OCI-LY7 (cell line): Measurements from ENCODE around the gene BCAP29. TPM values are rescaled to one million over a fixed set of nuclear protein-coding genes. Genes with fewer than 3 reads are reported as not detected.

ENCODE experiments used
- BruUV-seq: library from RNA; stranded (reverse); fragments of 400-500 nt; replicated peaks from 2 replicates; lab custom pipeline; 2021; lab: Mats Ljungman, UMichigan
- CTCF ChIA-PET: fragments of 300-600 bp; sonication (Branson Sonifier 250); formaldehyde crosslinking; loops from one replicate; lab custom pipeline; 2022; ENCODE audit warnings: antibody characterized with exemption; ENCODE audit not compliant: unreplicated experiment; lab: Charles Lee
- POLR2A ChIA-PET: fragments of 300-600 bp; sonication (Branson Sonifier 250); formaldehyde crosslinking; loops from one replicate; lab custom pipeline; 2022; ENCODE audit warnings: antibody characterized with exemption; lab: Charles Lee
- DNase-seq: peaks from one replicate; pipeline ENCODE4 v3.0.0-alpha.2; 2015; ENCODE audit warnings: low spot score
- H2AFZ ChIP-seq: fragments of 200-600 bp; sonication (generic), shearing (Covaris generic); 2 replicates; pipeline ENCODE4 v1.6.1; 2014; ENCODE audit warnings: mild to moderate bottlenecking, antibody characterized with exemption, low read length, moderate library complexity
- H3K27ac ChIP-seq: fragments of 200-600 bp; sonication (generic); 2 replicates; pipeline ENCODE4 v1.5.1; 2014; ENCODE audit warnings: mixed run types, low read depth, mild to moderate bottlenecking, moderate library complexity, low read length, inconsistent platforms; ENCODE audit not compliant: poor library complexity, severe bottlenecking
- H3K36me3 ChIP-seq: fragments of 200-600 bp; sonication (generic); 2 replicates; pipeline ENCODE4 v1.6.1; 2014; ENCODE audit warnings: mild to moderate bottlenecking, antibody characterized with exemption, low read length, moderate library complexity, mixed read lengths; ENCODE audit not compliant: insufficient read depth
- H3K4me1 ChIP-seq: fragments of 200-600 bp; sonication (generic); 2 replicates; pipeline ENCODE4 v1.5.1; 2014; ENCODE audit warnings: mild to moderate bottlenecking, low read length; ENCODE audit not compliant: insufficient read depth, poor library complexity, severe bottlenecking
- H3K4me2 ChIP-seq: fragments of 200-600 bp; sonication (generic); 2 replicates; pipeline ENCODE4 v1.6.1; 2014; ENCODE audit warnings: mild to moderate bottlenecking, low read length
- H3K4me3 ChIP-seq: fragments of 200-600 bp; sonication (generic); 2 replicates; pipeline ENCODE4 v1.5.1; 2014; ENCODE audit warnings: mild to moderate bottlenecking, low read depth, low read length; ENCODE audit not compliant: poor library complexity, severe bottlenecking
- H3K79me2 ChIP-seq: fragments of 200-600 bp; sonication (generic); 2 replicates; pipeline ENCODE4 v1.6.1; 2016; ENCODE audit warnings: low read depth, mild to moderate bottlenecking, low read length, moderate library complexity, mixed read lengths; ENCODE audit not compliant: insufficient read depth
- H3K9me2 ChIP-seq: fragments of 200-600 bp; sonication (generic); 2 replicates; pipeline ENCODE4 v1.6.1; 2016; ENCODE audit warnings: mild to moderate bottlenecking, low read length, mixed read lengths; ENCODE audit not compliant: insufficient read depth
- H3K9me3 ChIP-seq: fragments of 200-600 bp; sonication (generic); 2 replicates; pipeline ENCODE4 v1.6.1; 2014; ENCODE audit warnings: mild to moderate bottlenecking, mixed run types, low read length, mixed read lengths
- H4K20me1 ChIP-seq: fragments of 200-600 bp; sonication (generic); 2 replicates; pipeline ENCODE4 v1.6.1; 2014; ENCODE audit warnings: mild to moderate bottlenecking, antibody characterized with exemption, low read length, moderate library complexity, mixed read lengths; ENCODE audit not compliant: insufficient read depth
- CTCF ChIP-seq: fragments of 200-600 bp; sonication (generic); conservative IDR thresholded peaks from 2 replicates; pipeline ENCODE4 v1.5.1; 2014; ENCODE audit warnings: mild to moderate bottlenecking, antibody characterized with exemption, low read length, moderate library complexity, mixed read lengths
- EZH2phosphoT487 ChIP-seq: fragments of 200-600 bp; sonication (generic); IDR thresholded peaks from 2 replicates; pipeline ENCODE4 v1.6.1; 2018; ENCODE audit warnings: low read depth, borderline replicate concordance, mild to moderate bottlenecking, mixed run types, antibody characterized with exemption, low read length, moderate library complexity, mixed read lengths
- intact Hi-C: fragments of 100-400 bp; cut with micrococcal nuclease; formaldehyde crosslinking; loops from one replicate; pipeline ENCODE4 v1.10.0; 2022; ENCODE audit not compliant: unreplicated experiment
- total RNA-seq, 2 experiments: library from RNA; depleted of rRNA in 1 of 2; stranded (reverse); fragments of >200 nt in 1 of 2; shearing (Covaris generic) in 1 of 2; gene quantifications; 2 replicates each; pipeline ENCODE4 v1.2.3, GENCODE V29; 2014 to 2022

BCAP29 gene
- total RNA-seq, 2 experiments from 2014 or later, result 18.7 to 26.3 TPM

DNA sequence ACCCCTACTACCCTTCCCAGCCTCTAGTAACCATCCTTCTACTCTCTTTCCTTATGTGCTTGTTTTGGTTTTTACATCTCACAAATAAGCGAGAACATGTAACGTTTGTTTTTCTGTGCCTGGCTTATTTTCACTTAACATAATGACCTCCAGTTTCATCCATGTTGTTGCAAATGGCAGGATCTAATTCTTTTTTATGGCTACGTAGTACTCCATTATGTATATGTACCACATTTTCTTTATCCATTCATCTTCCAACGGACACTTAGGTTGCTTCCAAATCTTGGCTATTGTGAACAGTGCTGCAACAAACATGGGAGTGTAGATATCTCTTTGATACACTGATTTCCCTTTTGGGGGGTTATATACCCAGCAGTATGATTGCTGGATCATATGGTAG is 47.0 kb downstream of the BCAP29 start:
- H3K9me2 ChIP-seq, result no peaks in the 10 kb centered on the region
- no peak overlapping the region for H3K4me3 ChIP-seq
- DNase-seq, result no peak
- TF ChIP-seq EZH2phosphoT487 (no peak), CTCF (no peak)
- ChIA-PET POLR2A (interaction anchor here (0.6 kb wide), 1 partner anchor 117 kb away, joined by 3 read pairs; no protein-coding TSS in a partner anchor), CTCF (interaction anchor here (0.9 kb wide), 1 partner anchor 101 kb away, joined by 3 read pairs; no protein-coding TSS in a partner anchor)
- intact Hi-C loops, result no loop called here
- no peaks in the 10 kb centered on the region for H4K20me1 ChIP-seq
- H2AFZ ChIP-seq, result no peak overlapping the region
- no peaks in the 10 kb centered on the region for H3K36me3 ChIP-seq
- no peak overlapping the region for H3K4me2 ChIP-seq
- no TSS peak for BruUV-seq
- no peaks in the 10 kb centered on the region for H3K4me1 ChIP-seq
- H3K79me2 ChIP-seq, result no peaks in the 10 kb centered on the region
- H3K9me3 ChIP-seq, result no peaks in the 10 kb centered on the region
- H3K27ac ChIP-seq, result no peak overlapping the region

DNA sequence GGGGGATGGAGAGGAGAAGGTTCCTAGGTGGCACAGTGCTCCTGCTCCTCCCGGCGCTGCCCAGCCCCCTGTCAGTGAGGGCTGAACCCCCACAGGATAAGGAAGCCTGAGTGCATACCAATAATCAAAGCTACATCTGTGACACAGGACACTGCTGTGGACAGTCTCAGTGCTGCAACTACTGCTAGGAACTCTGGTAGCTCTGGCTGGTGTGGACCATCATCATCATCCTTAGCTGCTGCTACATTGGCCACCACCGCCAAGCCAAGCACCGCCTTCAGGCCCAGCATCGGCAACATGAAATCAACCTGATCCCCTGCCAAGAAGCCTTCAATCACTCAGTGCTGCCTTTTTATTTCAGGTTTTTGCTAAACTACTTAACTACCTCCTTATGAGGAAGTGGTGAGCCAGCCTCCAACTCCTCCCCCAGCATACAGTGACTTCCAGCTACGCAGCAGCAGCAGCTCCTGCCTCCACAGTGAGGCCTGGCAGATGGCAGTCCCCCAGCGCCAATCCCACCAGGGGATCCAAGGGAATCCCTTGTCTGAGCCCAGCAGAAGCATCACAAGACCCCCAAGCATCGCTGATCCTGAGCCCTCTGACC is 48.5 kb downstream of the BCAP29 start:
- H3K4me3 ChIP-seq, result no peak overlapping the region
- H3K36me3 ChIP-seq, result no peaks in the 10 kb centered on the region
- intact Hi-C loops, result no loop called here
- TF ChIP-seq EZH2phosphoT487 (no peak), CTCF (no peak)
- no peaks in the 10 kb centered on the region for H3K9me3 ChIP-seq
- H2AFZ ChIP-seq, result no peak overlapping the region
- DNase-seq, result no peak
- BruUV-seq, result no TSS peak
- H3K9me2 ChIP-seq, result no peaks in the 10 kb centered on the region
- CTCF ChIA-PET, result no interaction called here
- no peak overlapping the region for H3K4me2 ChIP-seq
- H3K27ac ChIP-seq, result no peak overlapping the region
- no peaks in the 10 kb centered on the region for H4K20me1 ChIP-seq
- H3K79me2 ChIP-seq, result no peaks in the 10 kb centered on the region
- POLR2A ChIA-PET, result interaction anchor here (1.1 kb wide), 1 partner anchor 10 kb away, joined by 3 read pairs; no protein-coding TSS in a partner anchor
- H3K4me1 ChIP-seq, result peaks cover 5% of the 10 kb centered on the region

DNA sequence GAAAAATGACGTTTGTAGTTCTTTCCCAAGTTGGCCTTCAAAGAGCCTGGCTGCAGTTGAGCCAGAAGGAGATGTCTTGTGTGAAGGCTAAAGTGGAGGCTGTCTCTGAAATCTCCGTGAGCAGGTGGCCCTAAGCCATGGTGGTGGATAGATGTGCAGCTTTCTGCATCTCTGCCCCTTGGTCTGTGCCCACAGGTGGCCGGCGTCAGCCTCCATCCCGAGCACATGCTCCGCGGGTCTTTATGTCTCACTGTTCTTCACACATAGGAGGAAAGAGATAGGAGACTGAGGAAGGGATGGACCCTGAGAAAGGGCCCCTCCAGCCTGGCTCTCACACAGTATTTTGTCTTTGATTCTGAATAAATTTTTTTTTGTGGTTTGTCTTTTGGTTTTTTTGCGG is 50.3 kb downstream of the BCAP29 start:
- peaks cover 9% of the 10 kb centered on the region for H3K4me1 ChIP-seq
- H3K79me2 ChIP-seq, result no peaks in the 10 kb centered on the region
- ChIA-PET POLR2A (no interaction called here), CTCF (no interaction called here)
- intact Hi-C loops, result no loop called here
- no peak for TF ChIP-seq EZH2phosphoT487
- no peak for TF ChIP-seq CTCF
- no TSS peak for BruUV-seq
- H3K9me2 ChIP-seq, result no peaks in the 10 kb centered on the region
- H3K4me2 ChIP-seq, result no peak overlapping the region
- H4K20me1 ChIP-seq, result no peaks in the 10 kb centered on the region
- no peak overlapping the region for H3K4me3 ChIP-seq
- H3K9me3 ChIP-seq, result no peaks in the 10 kb centered on the region
- H3K36me3 ChIP-seq, result no peaks in the 10 kb centered on the region
- no peak overlapping the region for H2AFZ ChIP-seq
- H3K27ac ChIP-seq, result no peak overlapping the region
- DNase-seq, result no peak
